ENCODE results near the gene CFAP43.

Gene CFAP43

DNA sequence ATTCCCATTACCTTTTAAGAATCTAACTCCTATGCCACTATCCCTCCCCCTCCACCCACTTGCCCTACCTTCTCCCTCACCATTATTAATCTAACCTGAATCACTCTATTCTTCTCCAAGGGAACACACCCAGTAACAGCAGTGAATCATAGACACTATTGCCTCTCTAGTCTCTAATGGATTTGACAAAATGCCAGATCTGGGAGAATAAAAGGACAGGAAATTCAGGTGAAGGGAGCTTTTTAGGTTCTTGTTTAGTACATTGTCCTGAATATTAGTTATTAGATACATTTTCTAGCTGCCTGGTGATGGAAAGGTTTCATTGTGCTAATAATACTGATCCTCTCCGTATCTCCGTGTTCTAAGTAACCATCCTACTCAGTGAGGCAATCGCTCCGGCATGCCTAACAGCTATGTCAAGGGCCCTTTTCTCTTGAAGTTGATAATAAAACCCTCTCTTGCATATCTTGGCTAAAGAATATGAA is 114.3 kb downstream of the CFAP43 start:
- TF ChIP-seq, protein P1, sequence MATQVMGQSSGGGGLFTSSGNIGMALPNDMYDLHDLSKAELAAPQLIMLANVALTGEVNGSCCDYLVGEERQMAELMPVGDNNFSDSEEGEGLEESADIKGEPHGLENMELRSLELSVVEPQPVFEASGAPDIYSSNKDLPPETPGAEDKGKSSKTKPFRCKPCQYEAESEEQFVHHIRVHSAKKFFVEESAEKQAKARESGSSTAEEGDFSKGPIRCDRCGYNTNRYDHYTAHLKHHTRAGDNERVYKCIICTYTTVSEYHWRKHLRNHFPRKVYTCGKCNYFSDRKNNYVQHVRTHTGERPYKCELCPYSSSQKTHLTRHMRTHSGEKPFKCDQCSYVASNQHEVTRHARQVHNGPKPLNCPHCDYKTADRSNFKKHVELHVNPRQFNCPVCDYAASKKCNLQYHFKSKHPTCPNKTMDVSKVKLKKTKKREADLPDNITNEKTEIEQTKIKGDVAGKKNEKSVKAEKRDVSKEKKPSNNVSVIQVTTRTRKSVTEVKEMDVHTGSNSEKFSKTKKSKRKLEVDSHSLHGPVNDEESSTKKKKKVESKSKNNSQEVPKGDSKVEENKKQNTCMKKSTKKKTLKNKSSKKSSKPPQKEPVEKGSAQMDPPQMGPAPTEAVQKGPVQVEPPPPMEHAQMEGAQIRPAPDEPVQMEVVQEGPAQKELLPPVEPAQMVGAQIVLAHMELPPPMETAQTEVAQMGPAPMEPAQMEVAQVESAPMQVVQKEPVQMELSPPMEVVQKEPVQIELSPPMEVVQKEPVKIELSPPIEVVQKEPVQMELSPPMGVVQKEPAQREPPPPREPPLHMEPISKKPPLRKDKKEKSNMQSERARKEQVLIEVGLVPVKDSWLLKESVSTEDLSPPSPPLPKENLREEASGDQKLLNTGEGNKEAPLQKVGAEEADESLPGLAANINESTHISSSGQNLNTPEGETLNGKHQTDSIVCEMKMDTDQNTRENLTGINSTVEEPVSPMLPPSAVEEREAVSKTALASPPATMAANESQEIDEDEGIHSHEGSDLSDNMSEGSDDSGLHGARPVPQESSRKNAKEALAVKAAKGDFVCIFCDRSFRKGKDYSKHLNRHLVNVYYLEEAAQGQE (IDR thresholded peaks at IDR 0.05; ENCODE audit: insufficient read depth in 1 of 2, low read depth in 2 of 2, low read length in 2 of 2): no peak
- TF ChIP-seq POLR2AphosphoS5 (IDR thresholded peaks at IDR 0.05; ENCODE audit: low read depth, low read length): no peak
- no peak for TF ChIP-seq FOXP2 (optimal IDR thresholded peaks at IDR 0.05; ENCODE audit: borderline replicate concordance, extremely low read depth, extremely low read length, insufficient read depth)
- no peak for TF ChIP-seq SIN3A (IDR thresholded peaks at IDR 0.05; ENCODE audit: borderline replicate concordance, insufficient read depth, low read length)
- no peak for TF ChIP-seq TAF1 (IDR thresholded peaks at IDR 0.05; ENCODE audit: borderline replicate concordance, insufficient read depth, low read length)

DNA sequence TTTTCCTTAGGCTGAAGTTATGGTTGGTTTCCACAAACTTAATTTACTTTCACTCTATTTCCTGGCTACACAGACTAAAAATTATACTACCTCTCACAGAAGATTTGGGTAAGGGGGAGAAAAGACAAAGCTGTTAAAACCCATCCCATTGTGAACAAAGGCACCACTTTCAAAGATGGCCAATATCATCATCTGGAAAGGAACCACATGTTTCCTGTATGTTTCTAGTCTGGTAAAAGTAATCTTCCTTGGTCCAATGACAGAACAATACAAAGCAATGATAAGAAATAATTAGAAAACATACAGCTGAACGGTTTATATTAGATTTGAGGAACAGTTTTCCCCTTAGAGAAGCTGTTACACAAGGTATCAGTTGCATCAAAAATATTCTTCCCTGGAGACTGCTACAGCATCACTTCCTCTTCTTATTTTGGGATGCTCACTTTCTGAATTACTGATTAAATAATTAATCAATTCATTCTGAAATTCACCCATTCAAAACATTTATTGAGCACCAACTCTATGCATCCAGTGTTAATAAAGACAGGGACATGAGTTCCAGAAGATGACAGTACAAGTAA is 118.7 kb downstream of the CFAP43 start:
- TF ChIP-seq POLR2AphosphoS5 (IDR thresholded peaks at IDR 0.05; ENCODE audit: low read depth, low read length): no peak
- TF ChIP-seq FOXP2 (optimal IDR thresholded peaks at IDR 0.05; ENCODE audit: borderline replicate concordance, extremely low read depth, extremely low read length, insufficient read depth): no peak
- TF ChIP-seq, protein P1 (IDR thresholded peaks at IDR 0.05; ENCODE audit: insufficient read depth in 1 of 2, low read depth in 2 of 2, low read length in 2 of 2): no peak
- TF ChIP-seq TAF1 (IDR thresholded peaks at IDR 0.05; ENCODE audit: borderline replicate concordance, insufficient read depth, low read length): no peak
- TF ChIP-seq SIN3A (IDR thresholded peaks at IDR 0.05; ENCODE audit: borderline replicate concordance, insufficient read depth, low read length): no peak

DNA sequence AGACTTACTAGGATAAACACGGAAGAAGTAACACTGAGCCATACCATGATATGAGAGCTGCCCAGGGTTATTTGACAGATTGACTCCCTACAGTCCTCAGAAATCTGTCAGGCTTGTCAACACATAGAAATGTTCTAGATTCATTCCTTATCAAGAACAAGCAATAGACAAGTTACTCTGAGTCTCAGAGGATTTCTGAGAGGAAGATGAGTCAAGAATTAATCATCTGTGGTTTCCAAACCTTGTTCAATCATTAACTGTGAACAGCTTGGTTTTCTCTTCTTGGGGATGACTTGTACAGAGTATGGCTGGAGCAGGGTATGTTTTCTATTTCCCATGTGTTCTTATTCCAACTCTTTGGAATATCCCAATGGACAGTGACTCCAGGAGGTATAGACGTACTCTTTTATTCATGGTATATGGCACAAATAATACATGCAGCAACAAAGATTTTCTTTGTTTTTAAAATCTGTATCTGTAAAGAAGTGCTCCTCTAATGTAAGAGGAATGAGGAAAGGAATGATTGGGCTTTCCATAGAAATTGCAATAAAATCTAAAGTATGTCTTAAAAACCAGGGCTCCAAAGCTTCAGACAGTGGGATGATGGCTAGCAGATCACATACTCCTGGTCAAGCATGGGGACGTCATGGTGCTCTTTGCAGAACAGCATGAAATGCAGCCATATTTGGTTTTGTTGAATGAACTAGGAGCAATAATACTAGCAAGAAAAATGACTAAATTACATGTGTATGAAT is 122.1 kb downstream of the CFAP43 start:
- TF ChIP-seq SIN3A (IDR thresholded peaks at IDR 0.05; ENCODE audit: borderline replicate concordance, insufficient read depth, low read length) (no peak), FOXP2 (optimal IDR thresholded peaks at IDR 0.05; ENCODE audit: borderline replicate concordance, extremely low read depth, extremely low read length, insufficient read depth) (no peak)
- TF ChIP-seq, protein P1 (IDR thresholded peaks at IDR 0.05; ENCODE audit: insufficient read depth in 1 of 2, low read depth in 2 of 2, low read length in 2 of 2): no peak

DNA sequence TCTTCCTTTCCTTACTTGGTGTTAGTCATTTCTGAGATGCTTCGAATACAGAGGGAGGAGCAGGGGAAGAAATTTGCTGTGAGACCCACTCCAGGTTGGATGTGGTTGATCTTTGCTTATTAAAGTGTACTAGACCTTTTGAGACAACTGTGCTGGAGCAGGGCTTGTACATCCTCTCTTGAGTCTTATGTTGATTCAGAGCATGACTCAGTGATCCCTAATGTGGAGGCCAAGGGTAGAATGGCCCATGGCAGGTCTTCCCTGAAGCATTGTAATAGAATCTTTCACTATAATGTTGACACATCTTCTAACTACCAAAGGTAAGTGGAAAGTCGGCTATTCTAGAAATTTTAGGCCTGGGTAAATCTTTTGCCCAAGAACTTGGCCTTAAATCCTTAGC is 127.2 kb downstream of the CFAP43 start:
- no peak for TF ChIP-seq FOXP2 (optimal IDR thresholded peaks at IDR 0.05; ENCODE audit: borderline replicate concordance, extremely low read depth, extremely low read length, insufficient read depth)
- no peak for TF ChIP-seq TAF1 (IDR thresholded peaks at IDR 0.05; ENCODE audit: borderline replicate concordance, insufficient read depth, low read length)
- TF ChIP-seq, protein P1 (IDR thresholded peaks at IDR 0.05; ENCODE audit: insufficient read depth in 1 of 2, low read depth in 2 of 2, low read length in 2 of 2): no peak
- TF ChIP-seq SIN3A (IDR thresholded peaks at IDR 0.05; ENCODE audit: borderline replicate concordance, insufficient read depth, low read length): no peak
- no peak for TF ChIP-seq POLR2AphosphoS5 (IDR thresholded peaks at IDR 0.05; ENCODE audit: low read depth, low read length)

Measured in PFSK-1 (cell line).